HCT116 (cell line): ENCODE results near the gene TIPRL.

Experiments used
- ATF3 ChIP-seq: IDR thresholded peaks from 2 replicates; pipeline ENCODE4 v1.6.1; 2012
- CTCF ChIP-seq, 3 experiments: fragments of 200-600 bp in 1 of 3; sonication (generic) in 1 of 3; IDR thresholded peaks in 2 of 3; conservative IDR thresholded peaks in 1 of 3; 2 replicates each; pipeline ENCODE4 v1.5.1; 2012 to 2017; ENCODE audit warnings: low read depth in 2 of 3, low read length in 2 of 3, antibody characterized with exemption in 1 of 3, borderline replicate concordance in 1 of 3, control low read depth in 1 of 3, mild to moderate bottlenecking in 1 of 3, mixed read lengths in 1 of 3, mixed run types in 1 of 3, moderate library complexity in 1 of 3; ENCODE audit not compliant: insufficient read depth in 1 of 3
- EGR1 ChIP-seq: IDR thresholded peaks from 2 replicates; pipeline ENCODE4 v1.6.1; 2012; ENCODE audit warnings: low read depth
- POLR2AphosphoS5 ChIP-seq: IDR thresholded peaks from 2 replicates; pipeline ENCODE4 v1.6.1; 2011; ENCODE audit warnings: mild to moderate bottlenecking, low read depth, low read length, moderate library complexity
- SIN3A ChIP-seq: IDR thresholded peaks from 2 replicates; pipeline ENCODE4 v1.6.1; 2012; ENCODE audit warnings: low read depth
- TCF7L2 ChIP-seq: IDR thresholded peaks from 2 replicates; pipeline ENCODE4 v1.7.0; 2011; ENCODE audit warnings: borderline replicate concordance, inconsistent platforms; ENCODE audit not compliant: insufficient read depth, insufficient read length; ENCODE audit errors: extremely low read depth
- ZNF274 ChIP-seq: fragments of 200-500 bp; sonication (Bioruptor generic); IDR thresholded peaks from 2 replicates; pipeline ENCODE4 v1.6.1; 2014; ENCODE audit warnings: mild to moderate bottlenecking, low read depth, low read length, inconsistent platforms

- TF ChIP-seq POLR2AphosphoS5 = no peak
- TF ChIP-seq ATF3 = no peak
- no peak for TF ChIP-seq EGR1
- TF ChIP-seq SIN3A = no peak
- no peak for TF ChIP-seq CTCF (IDR thresholded peaks at IDR 0.05 in 2 of 3, conservative IDR thresholded peaks at IDR 0.05 in 1 of 3; ENCODE audit: borderline replicate concordance in 1 of 3, insufficient read depth in 1 of 3, low read depth in 2 of 3, low read length in 2 of 3)
- TF ChIP-seq TCF7L2 = no peak
- TF ChIP-seq ZNF274 = no peak
Measured at GRCh38 chr1:168195199-168196135, 16.7 kb downstream of the TIPRL start.
